ENCODE measurements around the gene UNKL.
A peak's percentile ranks its signal among the peaks of the same experiment; 100 is the strongest.

UNKL gene

DNA sequence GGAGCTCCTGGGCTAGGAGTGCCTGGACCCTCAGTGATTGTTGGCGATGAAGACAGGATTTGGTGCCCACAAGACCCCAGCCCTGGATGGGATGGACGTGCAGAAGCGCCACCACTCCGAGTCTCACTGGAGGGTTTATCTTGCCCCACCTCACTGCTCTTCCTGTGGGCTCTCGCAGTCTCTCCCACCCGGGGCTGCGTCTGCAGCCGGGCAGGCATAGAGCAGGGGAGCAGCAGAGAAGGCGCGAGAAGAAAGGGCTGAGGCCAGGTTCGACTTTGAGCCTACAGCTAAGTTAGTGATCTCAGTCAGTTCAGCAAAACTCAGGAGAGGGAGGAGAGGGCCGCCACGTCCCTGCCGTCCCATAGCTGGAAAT lies 98.5 kb downstream of the UNKL start:
- peaks cover 8 to 9% of the 10 kb centered on the region in 2 experiments for H3K4me1 ChIP-seq (ENCODE audit: control insufficient read depth in 1 of 2, insufficient read depth in 2 of 2, low read length in 2 of 2)
- H3K36me3 ChIP-seq (ENCODE audit: control insufficient read depth in 1 of 2, insufficient read depth in 2 of 2, low read length in 2 of 2), result peaks cover 84 to 90% of the 10 kb centered on the region in 2 experiments
- H3K9ac ChIP-seq (ENCODE audit: low read length), result no peak overlapping the region
- H3K23ac ChIP-seq (ENCODE audit: low read length), result no peak overlapping the region
- peaks cover 4% of the 10 kb centered on the region for H3K9me3 ChIP-seq (ENCODE audit: insufficient read depth, low read depth, low read length)
- H2BK5ac ChIP-seq (ENCODE audit: low read depth, low read length, poor library complexity), result no peak overlapping the region
- H3K27me3 ChIP-seq (ENCODE audit: insufficient read depth, low read length), result no peaks in the 10 kb centered on the region
- H3K4me3 ChIP-seq (ENCODE audit: low read depth, low read length), result no peak overlapping the region
- H2AK5ac ChIP-seq (ENCODE audit: low read length), result no peak overlapping the region
- no peak overlapping the region for H4K91ac ChIP-seq (ENCODE audit: low read depth, low read length)
- H2BK12ac ChIP-seq (ENCODE audit: low read length), result no peak overlapping the region
- no peak overlapping the region for H2BK120ac ChIP-seq (ENCODE audit: insufficient read depth, low read length, poor library complexity)
- no peak overlapping the region for H3K27ac ChIP-seq (ENCODE audit: low read depth, low read length)
- WGBS (ENCODE audit: extremely low coverage, insufficient coverage, insufficient read length), result no CpG with 5 or more reads among the region's 14 CpGs
- no peak overlapping the region for H2AFZ ChIP-seq (ENCODE audit: insufficient read depth, low read length, poor library complexity)
- H3K4ac ChIP-seq (ENCODE audit: low read depth, low read length), result no peak overlapping the region
- H3K4me2 ChIP-seq (ENCODE audit: low read length), result no peak overlapping the region
- no peak overlapping the region for H3K18ac ChIP-seq (ENCODE audit: low read length)
- H4K12ac ChIP-seq (ENCODE audit: low read depth, low read length), result no peak overlapping the region
- H4K8ac ChIP-seq (ENCODE audit: low read depth, low read length), result no peak overlapping the region
- H3K79me2 ChIP-seq (ENCODE audit: control insufficient read depth, insufficient read depth, low read length, poor library complexity), result peaks cover 30% of the 10 kb centered on the region
- H3K79me1 ChIP-seq (ENCODE audit: low read length), result no peaks in the 10 kb centered on the region
- DNase-seq, result no peak
- H3K14ac ChIP-seq (ENCODE audit: low read length), result no peak overlapping the region

DNA sequence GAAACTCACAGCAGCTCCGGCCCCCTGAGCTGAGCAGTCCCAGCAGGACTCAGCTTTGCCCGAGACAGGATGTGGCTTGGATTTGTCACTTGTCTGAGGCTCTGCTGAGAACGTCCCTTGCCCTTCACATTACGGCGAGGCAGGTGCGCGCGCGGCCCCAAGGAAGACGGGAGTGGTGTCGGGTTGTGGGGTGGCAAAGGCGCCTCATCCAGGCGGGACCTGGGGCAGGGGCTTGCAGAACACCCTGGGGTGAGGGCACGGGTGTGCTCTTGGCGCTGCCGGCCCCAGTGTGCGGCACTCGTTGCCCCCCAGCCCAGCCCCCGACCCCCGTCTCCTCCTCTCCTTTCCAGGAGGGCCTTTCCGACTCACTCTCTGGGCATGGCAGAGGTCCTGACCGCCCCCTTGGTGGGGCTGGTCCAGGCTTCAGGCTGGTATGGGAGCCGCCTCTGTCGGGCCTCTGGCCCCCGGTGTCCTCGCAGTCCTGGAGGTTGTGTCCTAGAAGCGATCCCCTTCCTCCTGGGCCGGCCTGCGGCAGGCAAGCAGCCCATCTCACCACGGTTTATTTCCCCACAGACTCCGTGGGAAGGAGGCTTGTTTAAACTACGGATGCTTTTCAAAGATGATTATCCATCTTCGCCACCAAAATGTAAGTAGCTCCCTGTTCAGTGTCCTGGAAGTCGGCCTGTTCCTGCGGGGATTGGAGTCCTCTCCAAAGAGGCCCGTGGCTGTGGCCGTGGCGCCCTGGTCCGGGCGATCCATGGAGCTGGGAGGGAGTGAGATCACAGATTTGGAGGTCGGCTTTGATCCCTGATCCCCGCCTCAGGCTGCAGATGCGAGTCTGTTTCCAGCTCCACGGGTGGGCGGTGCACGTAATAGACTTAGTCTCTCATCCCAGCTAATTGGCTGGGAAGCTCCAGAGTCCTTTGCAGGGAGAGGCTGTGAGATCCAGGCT lies 99.1 kb downstream of the UNKL start:
- Histone ChIP-seq H4K8ac (ENCODE audit: low read depth, low read length) (no peak overlapping the region), H3K27me3 (ENCODE audit: insufficient read depth, low read length) (no peaks in the 10 kb centered on the region), H2BK5ac (ENCODE audit: low read depth, low read length, poor library complexity) (no peak overlapping the region), H2AFZ (ENCODE audit: insufficient read depth, low read length, poor library complexity) (no peak overlapping the region), H3K18ac (ENCODE audit: low read length) (no peak overlapping the region), H3K23ac (ENCODE audit: low read length) (no peak overlapping the region), H3K4ac (ENCODE audit: low read depth, low read length) (peak overlapping the region; percentile 16), H3K79me2 (ENCODE audit: control insufficient read depth, insufficient read depth, low read length, poor library complexity) (peaks cover 36% of the 10 kb centered on the region), H2BK120ac (ENCODE audit: insufficient read depth, low read length, poor library complexity) (no peak overlapping the region), H3K4me1 (ENCODE audit: control insufficient read depth in 1 of 2, insufficient read depth in 2 of 2, low read length in 2 of 2) (peaks cover 11 to 13% of the 10 kb centered on the region in 2 experiments), H3K27ac (ENCODE audit: low read depth, low read length) (no peak overlapping the region), H2AK5ac (ENCODE audit: low read length) (no peak overlapping the region), H3K14ac (ENCODE audit: low read length) (no peak overlapping the region), H3K9ac (ENCODE audit: low read length) (no peak overlapping the region), H3K4me3 (ENCODE audit: low read depth, low read length) (no peak overlapping the region), H3K4me2 (ENCODE audit: low read length) (no peak overlapping the region), H3K36me3 (ENCODE audit: control insufficient read depth in 1 of 2, insufficient read depth in 2 of 2, low read length in 2 of 2) (peaks cover 78 to 83% of the 10 kb centered on the region in 2 experiments), H2BK12ac (ENCODE audit: low read length) (no peak overlapping the region), H3K9me3 (ENCODE audit: insufficient read depth, low read depth, low read length) (peaks cover 4% of the 10 kb centered on the region), H4K12ac (ENCODE audit: low read depth, low read length) (no peak overlapping the region), H3K79me1 (ENCODE audit: low read length) (no peaks in the 10 kb centered on the region), H4K91ac (ENCODE audit: low read depth, low read length) (no peak overlapping the region)
- no CpG with 5 or more reads among the region's 46 CpGs for WGBS (ENCODE audit: extremely low coverage, insufficient coverage, insufficient read length)
- DNase-seq, result no peak

DNA sequence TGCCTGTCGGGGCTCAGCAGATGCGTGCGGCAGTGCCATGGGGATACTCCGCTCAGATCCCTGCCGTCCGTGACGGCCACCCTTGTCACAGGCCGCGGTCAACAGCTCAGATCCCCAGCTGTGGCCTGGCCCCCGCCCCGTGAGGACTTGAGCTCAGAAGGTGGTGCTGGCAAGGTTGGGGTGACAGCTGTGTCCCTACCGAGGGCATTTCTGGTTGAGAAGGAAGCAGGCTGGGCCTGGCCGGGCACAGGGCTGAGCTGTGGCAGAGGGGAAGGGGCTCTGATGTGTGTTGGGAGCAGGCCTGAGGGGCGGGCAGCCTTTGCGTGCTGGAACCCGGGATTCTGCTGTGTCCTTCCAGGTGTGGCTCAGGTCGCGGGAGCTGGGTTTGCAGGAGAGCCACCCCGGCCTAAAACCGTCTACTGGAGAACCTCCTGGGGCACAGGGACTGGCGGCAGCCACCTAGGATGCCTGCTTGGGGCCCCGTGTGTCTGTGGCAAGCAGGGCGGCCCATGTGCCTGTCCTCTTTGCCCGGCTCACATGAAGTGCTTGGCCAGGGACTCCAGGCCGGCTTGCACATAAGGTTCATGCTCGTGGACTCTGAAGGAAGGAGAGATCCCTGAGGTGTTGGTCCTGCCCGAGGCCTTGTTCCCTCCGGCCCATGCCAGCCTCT lies 100.0 kb downstream of the UNKL start:
- H2BK5ac ChIP-seq (ENCODE audit: low read depth, low read length, poor library complexity), result no peak overlapping the region

DNA sequence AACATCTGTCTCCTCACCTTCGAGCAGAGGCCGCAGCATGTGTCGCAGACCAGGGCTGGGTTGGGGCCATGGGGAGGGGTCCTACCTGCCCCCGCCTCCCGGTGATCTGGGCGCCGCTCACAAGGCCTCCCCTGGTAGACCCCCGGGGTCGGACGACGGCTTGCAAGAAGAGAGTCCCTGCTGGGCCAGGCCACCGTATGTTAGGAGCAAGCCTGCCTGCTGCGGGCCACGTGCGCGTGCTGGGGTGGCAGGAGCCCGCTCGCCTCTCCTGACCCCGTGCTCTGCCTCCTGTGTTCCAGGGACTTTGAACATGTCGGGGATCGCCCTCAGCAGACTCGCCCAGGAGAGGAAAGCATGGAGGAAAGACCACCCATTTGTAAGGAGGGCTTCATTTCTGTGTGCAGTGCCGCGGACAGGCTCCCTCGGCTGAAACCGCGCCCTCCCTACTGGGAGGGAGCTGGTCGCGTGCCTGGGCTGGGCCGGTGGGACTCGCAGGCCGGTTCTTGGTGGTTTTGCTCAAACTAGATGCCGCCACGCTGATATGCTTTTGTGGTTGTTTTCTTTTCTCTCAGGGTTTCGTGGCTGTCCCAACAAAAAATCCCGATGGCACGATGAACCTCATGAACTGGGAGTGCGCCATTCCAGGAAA lies 100.7 kb downstream of the UNKL start:
- H3K36me3 ChIP-seq (ENCODE audit: control insufficient read depth in 1 of 2, insufficient read depth in 2 of 2, low read length in 2 of 2), result peaks cover 63 to 68% of the 10 kb centered on the region in 2 experiments
- H3K79me2 ChIP-seq (ENCODE audit: control insufficient read depth, insufficient read depth, low read length, poor library complexity), result peaks cover 44% of the 10 kb centered on the region
- no peak overlapping the region for H3K9ac ChIP-seq (ENCODE audit: low read length)
- no peak overlapping the region for H3K27ac ChIP-seq (ENCODE audit: low read depth, low read length)
- H2AFZ ChIP-seq (ENCODE audit: insufficient read depth, low read length, poor library complexity), result no peak overlapping the region
- no peak overlapping the region for H4K91ac ChIP-seq (ENCODE audit: low read depth, low read length)
- no peak overlapping the region for H2BK5ac ChIP-seq (ENCODE audit: low read depth, low read length, poor library complexity)
- H2AK5ac ChIP-seq (ENCODE audit: low read length), result no peak overlapping the region
- DNase-seq, result no peak
- H2BK120ac ChIP-seq (ENCODE audit: insufficient read depth, low read length, poor library complexity), result no peak overlapping the region
- peaks cover 3% of the 10 kb centered on the region for H3K79me1 ChIP-seq (ENCODE audit: low read length)
- H3K4me1 ChIP-seq (ENCODE audit: control insufficient read depth in 1 of 2, insufficient read depth in 2 of 2, low read length in 2 of 2), result peaks cover 11 to 13% of the 10 kb centered on the region in 2 experiments
- no peak overlapping the region for H3K4me3 ChIP-seq (ENCODE audit: low read depth, low read length)
- peak overlapping the region; percentile 86 for H3K4ac ChIP-seq (ENCODE audit: low read depth, low read length)
- no peak overlapping the region for H4K12ac ChIP-seq (ENCODE audit: low read depth, low read length)
- no peak overlapping the region for H4K8ac ChIP-seq (ENCODE audit: low read depth, low read length)
- no peak overlapping the region for H2BK12ac ChIP-seq (ENCODE audit: low read length)
- H3K9me3 ChIP-seq (ENCODE audit: insufficient read depth, low read depth, low read length), result no peaks in the 10 kb centered on the region
- H3K18ac ChIP-seq (ENCODE audit: low read length), result no peak overlapping the region
- H3K4me2 ChIP-seq (ENCODE audit: low read length), result no peak overlapping the region
- no CpG with 5 or more reads among the region's 38 CpGs for WGBS (ENCODE audit: extremely low coverage, insufficient coverage, insufficient read length)
- no peak overlapping the region for H3K14ac ChIP-seq (ENCODE audit: low read length)
- H3K23ac ChIP-seq (ENCODE audit: low read length), result no peak overlapping the region
- no peaks in the 10 kb centered on the region for H3K27me3 ChIP-seq (ENCODE audit: insufficient read depth, low read length)

More for the DNA sequence above, 100.0 kb downstream of the UNKL start:
- Histone ChIP-seq H3K27me3 (ENCODE audit: insufficient read depth, low read length) (no peaks in the 10 kb centered on the region), H3K9me3 (ENCODE audit: insufficient read depth, low read depth, low read length) (peaks cover 4% of the 10 kb centered on the region), H3K14ac (ENCODE audit: low read length) (no peak overlapping the region), H4K91ac (ENCODE audit: low read depth, low read length) (no peak overlapping the region), H3K27ac (ENCODE audit: low read depth, low read length) (no peak overlapping the region), H4K8ac (ENCODE audit: low read depth, low read length) (no peak overlapping the region), H2AK5ac (ENCODE audit: low read length) (no peak overlapping the region), H3K4me3 (ENCODE audit: low read depth, low read length) (no peak overlapping the region), H2AFZ (ENCODE audit: insufficient read depth, low read length, poor library complexity) (no peak overlapping the region), H3K4me1 (ENCODE audit: control insufficient read depth in 1 of 2, insufficient read depth in 2 of 2, low read length in 2 of 2) (peaks cover 11 to 13% of the 10 kb centered on the region in 2 experiments), H3K18ac (ENCODE audit: low read length) (no peak overlapping the region), H3K36me3 (ENCODE audit: control insufficient read depth in 1 of 2, insufficient read depth in 2 of 2, low read length in 2 of 2) (peaks cover 70 to 75% of the 10 kb centered on the region in 2 experiments), H3K4me2 (ENCODE audit: low read length) (no peak overlapping the region), H3K79me2 (ENCODE audit: control insufficient read depth, insufficient read depth, low read length, poor library complexity) (peaks cover 42% of the 10 kb centered on the region), H3K4ac (ENCODE audit: low read depth, low read length) (peak overlapping the region; percentile 86), H3K23ac (ENCODE audit: low read length) (no peak overlapping the region), H2BK120ac (ENCODE audit: insufficient read depth, low read length, poor library complexity) (no peak overlapping the region), H2BK12ac (ENCODE audit: low read length) (no peak overlapping the region), H4K12ac (ENCODE audit: low read depth, low read length) (no peak overlapping the region), H3K79me1 (ENCODE audit: low read length) (no peaks in the 10 kb centered on the region), H3K9ac (ENCODE audit: low read length) (no peak overlapping the region)
- no peak for DNase-seq
- no CpG with 5 or more reads among the region's 28 CpGs for WGBS (ENCODE audit: extremely low coverage, insufficient coverage, insufficient read length)
